ENCODE results near the gene ELL. TPM values are rescaled to one million over a fixed set of nuclear protein-coding genes. Genes with fewer than 3 reads are reported as not detected.
A peak's percentile ranks its signal among the peaks of the same experiment; 100 is the strongest.

Gene ELL
- total RNA-seq, 4 donors from 2014 or later = 4.1 to 43.5 (median 21.7) TPM

DNA sequence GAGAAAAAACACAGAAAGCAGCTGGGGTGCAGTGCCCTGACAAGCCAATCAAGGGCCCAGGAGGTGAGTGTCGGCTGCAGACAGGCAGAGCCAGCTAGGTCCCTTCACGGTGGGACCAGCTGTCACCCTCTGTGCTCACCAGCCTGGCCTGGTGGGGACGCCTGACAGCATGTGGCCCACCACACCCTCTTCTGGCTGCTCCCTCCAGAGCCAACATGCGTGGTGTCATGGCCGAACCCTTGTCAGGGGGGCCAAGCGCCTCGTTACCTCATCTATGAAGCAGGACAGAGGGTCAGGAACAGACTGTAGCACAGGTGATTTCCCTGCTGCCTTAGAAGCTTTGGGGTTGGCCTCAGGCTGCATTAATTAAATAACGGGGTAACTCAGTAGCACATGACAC is 43.9 kb downstream of the ELL start:
- no peaks in the 10 kb centered on the region for H3K9me3 ChIP-seq
- TF ChIP-seq POLR2A (IDR thresholded peaks at IDR 0.05) = no peak
- TF ChIP-seq CTCF (IDR thresholded peaks at IDR 0.05) = no peak
- H3K27ac ChIP-seq = peak overlapping the region; percentile 75 to 78
- no peaks in the 10 kb centered on the region for H3K27me3 ChIP-seq
- H3K36me3 ChIP-seq = no peaks in the 10 kb centered on the region
- H3K4me3 ChIP-seq = no peak overlapping the region
- DNase-seq = no peak
- intact Hi-C loops (cut with DNase I; ENCODE audit: low total_unique reads) = no loop called here
- peaks cover 0 to 8% of the 10 kb centered on the region in 2 donors for H3K4me1 ChIP-seq

GRCh38 chr19:18477042-18477779 is 44.7 kb downstream of the ELL start:
- Histone ChIP-seq H3K4me1 (peaks cover 0 to 8% of the 10 kb centered on the region in 2 donors), H3K27me3 (no peaks in the 10 kb centered on the region), H3K36me3 (no peaks in the 10 kb centered on the region), H3K9me3 (no peaks in the 10 kb centered on the region), H3K27ac (no peak overlapping the region), H3K4me3 (no peak overlapping the region)
- DNase-seq = no peak
- TF ChIP-seq CTCF (IDR thresholded peaks at IDR 0.05) (no peak), POLR2A (IDR thresholded peaks at IDR 0.05) (no peak)
- intact Hi-C loops (cut with DNase I; ENCODE audit: low total_unique reads) = no loop called here

GRCh38 chr19:18476507-18477041 is 45.3 kb downstream of the ELL start:
- intact Hi-C loops (cut with DNase I; ENCODE audit: low total_unique reads) = no loop called here
- H3K4me3 ChIP-seq = no peak overlapping the region
- H3K27ac ChIP-seq = no peak overlapping the region
- no peaks in the 10 kb centered on the region for H3K36me3 ChIP-seq
- no peak for TF ChIP-seq POLR2A (IDR thresholded peaks at IDR 0.05)
- TF ChIP-seq CTCF (IDR thresholded peaks at IDR 0.05) = no peak
- DNase-seq = no peak
- peaks cover 0 to 8% of the 10 kb centered on the region in 2 donors for H3K4me1 ChIP-seq
- no peaks in the 10 kb centered on the region for H3K27me3 ChIP-seq
- no peaks in the 10 kb centered on the region for H3K9me3 ChIP-seq

GRCh38 chr19:18475762-18476331 is 46.0 kb downstream of the ELL start:
- H3K27me3 ChIP-seq = no peaks in the 10 kb centered on the region
- H3K4me1 ChIP-seq = peaks cover 0 to 8% of the 10 kb centered on the region in 2 donors
- H3K9me3 ChIP-seq = no peaks in the 10 kb centered on the region
- no peak overlapping the region for H3K4me3 ChIP-seq
- DNase-seq = no peak
- intact Hi-C loops (cut with DNase I; ENCODE audit: low total_unique reads) = no loop called here
- TF ChIP-seq POLR2A (IDR thresholded peaks at IDR 0.05) = no peak
- no peak for TF ChIP-seq CTCF (IDR thresholded peaks at IDR 0.05)
- H3K36me3 ChIP-seq = no peaks in the 10 kb centered on the region
- H3K27ac ChIP-seq = no peak overlapping the region

GRCh38 chr19:18475004-18475453 is 46.8 kb downstream of the ELL start:
- H3K4me1 ChIP-seq = peaks cover 0 to 10% of the 10 kb centered on the region in 2 donors
- intact Hi-C loops (cut with DNase I; ENCODE audit: low total_unique reads) = no loop called here
- TF ChIP-seq POLR2A (IDR thresholded peaks at IDR 0.05) (no peak), CTCF (IDR thresholded peaks at IDR 0.05) (no peak)

More at GRCh38 chr19:18475004-18475453, 46.8 kb downstream of the ELL start:
- no peak for DNase-seq
- Histone ChIP-seq H3K27me3 (no peaks in the 10 kb centered on the region), H3K27ac (no peak overlapping the region), H3K36me3 (no peaks in the 10 kb centered on the region), H3K9me3 (no peaks in the 10 kb centered on the region), H3K4me3 (no peak overlapping the region)
